SK-N-SH (cell line): Measurements from ENCODE around the gene BSG.

Source experiments
- CTCF ChIP-seq: fragments of 200-600 bp; sonication (generic); IDR thresholded peaks from 2 replicates; pipeline ENCODE4 v1.6.1; 2017; ENCODE audit warnings: antibody characterized with exemption, mild to moderate bottlenecking, moderate library complexity
- ELF1 ChIP-seq: IDR thresholded peaks from 2 replicates; pipeline ENCODE4 v1.4.0; 2012
- JUND ChIP-seq: IDR thresholded peaks from 2 replicates; pipeline ENCODE4 v1.4.0; 2012
- MXI1 ChIP-seq: IDR thresholded peaks from 2 replicates; pipeline ENCODE4 v1.6.1; 2012; ENCODE audit warnings: mild to moderate bottlenecking, low read depth, low read length, improper control_type of control experiment
- NRF1 ChIP-seq: IDR thresholded peaks from 2 replicates; pipeline ENCODE4 v1.6.1; 2012; ENCODE audit warnings: low read depth, mild to moderate bottlenecking, low read length
- POLR2AphosphoS5 ChIP-seq: IDR thresholded peaks from 2 replicates; pipeline ENCODE4 v1.6.1; 2012; ENCODE audit warnings: low read depth, low read length
- YY1 ChIP-seq: IDR thresholded peaks from 2 replicates; pipeline ENCODE4 v1.4.0; 2012; ENCODE audit warnings: low read depth, mild to moderate bottlenecking
- TF ChIP-seq, protein P1 (sequence below): IDR thresholded peaks from 2 replicates; pipeline ENCODE4; 2012

DNA sequence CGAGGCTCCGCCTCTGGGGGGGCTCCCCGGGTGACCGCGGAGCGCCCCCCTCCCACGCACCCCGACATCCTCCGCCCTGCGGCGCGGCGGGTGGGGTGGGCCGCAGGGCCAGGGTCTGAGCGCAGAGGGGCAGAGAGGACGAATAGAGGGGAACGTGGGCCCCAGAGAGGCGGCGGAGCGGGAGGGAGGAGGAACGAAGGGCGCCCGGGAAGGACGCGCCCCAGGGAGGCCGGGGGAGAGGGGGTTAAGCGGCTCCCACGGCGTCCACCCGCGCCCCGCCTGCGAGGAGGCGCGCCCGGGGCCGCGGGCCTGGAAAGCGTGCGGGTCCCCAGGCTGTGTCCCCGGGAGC lies 18.3 kb downstream of the BSG start:
- TF ChIP-seq JUND = no peak
- no peak for TF ChIP-seq CTCF
- no peak for TF ChIP-seq YY1
- TF ChIP-seq MXI1 = no peak
- TF ChIP-seq NRF1 = no peak
- TF ChIP-seq, protein P1, sequence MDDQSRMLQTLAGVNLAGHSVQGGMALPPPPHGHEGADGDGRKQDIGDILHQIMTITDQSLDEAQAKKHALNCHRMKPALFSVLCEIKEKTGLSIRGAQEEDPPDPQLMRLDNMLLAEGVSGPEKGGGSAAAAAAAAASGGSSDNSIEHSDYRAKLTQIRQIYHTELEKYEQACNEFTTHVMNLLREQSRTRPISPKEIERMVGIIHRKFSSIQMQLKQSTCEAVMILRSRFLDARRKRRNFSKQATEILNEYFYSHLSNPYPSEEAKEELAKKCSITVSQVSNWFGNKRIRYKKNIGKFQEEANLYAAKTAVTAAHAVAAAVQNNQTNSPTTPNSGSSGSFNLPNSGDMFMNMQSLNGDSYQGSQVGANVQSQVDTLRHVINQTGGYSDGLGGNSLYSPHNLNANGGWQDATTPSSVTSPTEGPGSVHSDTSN = no peak
- no peak for TF ChIP-seq ELF1
- no peak for TF ChIP-seq POLR2AphosphoS5
